GM23248 (cell line): ENCODE data around the gene NRG3. TPM values are rescaled to one million over a fixed set of nuclear protein-coding genes. Genes with fewer than 3 reads are reported as not detected.

Experiments
- DNase-seq: peaks from one replicate; pipeline ENCODE4 v3.0.0-alpha.2; 2015
- H2AFZ ChIP-seq: fragments of 200-600 bp; sonication (generic); 2 replicates; pipeline ENCODE4 v1.6.1; 2016; ENCODE audit warnings: antibody characterized with exemption
- H3F3A ChIP-seq: fragments of 200-600 bp; sonication (generic); 2 replicates; pipeline ENCODE4 v1.6.1; 2016; ENCODE audit warnings: mild to moderate bottlenecking, antibody characterized with exemption, mixed run types; ENCODE audit not compliant: insufficient read depth
- H3K27ac ChIP-seq: fragments of 200-600 bp; sonication (generic); 2 replicates; pipeline ENCODE4 v1.5.1; 2016; ENCODE audit warnings: mild to moderate bottlenecking
- H3K27me3 ChIP-seq: fragments of 200-600 bp; sonication (generic); replicated peaks from 2 replicates; pipeline ENCODE4 v1.6.1; 2016; ENCODE audit warnings: mild to moderate bottlenecking; ENCODE audit not compliant: insufficient read depth
- H3K36me3 ChIP-seq: fragments of 200-600 bp; sonication (generic); 2 replicates; pipeline ENCODE4 v1.6.1; 2016; ENCODE audit warnings: low read depth, mild to moderate bottlenecking
- H3K4me1 ChIP-seq: fragments of 200-600 bp; sonication (generic); 2 replicates; pipeline ENCODE4 v1.6.1; 2016; ENCODE audit warnings: mild to moderate bottlenecking; ENCODE audit not compliant: insufficient read depth
- H3K4me2 ChIP-seq: fragments of 200-600 bp; sonication (generic); one replicate; pipeline ENCODE4 v1.6.1; 2016; ENCODE audit warnings: mild to moderate bottlenecking; ENCODE audit not compliant: unreplicated experiment
- H3K4me3 ChIP-seq: fragments of 200-600 bp; sonication (generic); 2 replicates; pipeline ENCODE4 v1.5.1; 2016; ENCODE audit warnings: mild to moderate bottlenecking
- H3K79me2 ChIP-seq: fragments of 200-600 bp; sonication (generic); 2 replicates; pipeline ENCODE4 v1.6.1; 2016; ENCODE audit warnings: mild to moderate bottlenecking; ENCODE audit not compliant: insufficient read depth
- H3K9ac ChIP-seq: fragments of 200-600 bp; sonication (generic); 2 replicates; pipeline ENCODE4 v1.6.1; 2016; ENCODE audit warnings: mild to moderate bottlenecking
- H3K9me2 ChIP-seq: fragments of 200-600 bp; sonication (generic); 2 replicates; pipeline ENCODE4 v1.6.1; 2016; ENCODE audit warnings: mixed run types, mild to moderate bottlenecking, moderate library complexity; ENCODE audit not compliant: insufficient read depth
- H3K9me3 ChIP-seq: fragments of 200-600 bp; sonication (generic); one replicate; pipeline ENCODE4 v1.6.1; 2017; ENCODE audit warnings: low read depth
- H4K20me1 ChIP-seq: fragments of 200-600 bp; sonication (generic); 2 replicates; pipeline ENCODE4 v1.6.0; 2016; ENCODE audit not compliant: insufficient read depth
- EZH2 ChIP-seq: fragments of 200-600 bp; sonication (generic); IDR thresholded peaks from 2 replicates; pipeline ENCODE4 v1.6.1; 2018; ENCODE audit warnings: antibody characterized with exemption, mild to moderate bottlenecking; ENCODE audit not compliant: insufficient read depth, poor library complexity, severe bottlenecking
- EZH2phosphoT487 ChIP-seq: fragments of 200-600 bp; sonication (generic); IDR thresholded peaks from 2 replicates; pipeline ENCODE4 v1.6.1; 2018; ENCODE audit warnings: antibody characterized with exemption, moderate library complexity, mild to moderate bottlenecking, low read depth; ENCODE audit not compliant: insufficient read depth
- WGBS, 2 experiments: methylation state at CpG; one replicate each; pipeline ENCODE4 v1.1.6; 2015 to 2017; ENCODE audit warnings: low lambda C conversion rate in 2 of 2, low coverage in 1 of 2; ENCODE audit errors: missing lambda C conversion rate in 2 of 2; 5-methylcytosine and 5-hydroxymethylcytosine counted together
- in situ Hi-C: fragments of 300-500 bp; cut with MboI; formaldehyde crosslinking; loops from 2 replicates; pipeline ENCODE4 v1.15.0; 2020
- polyA plus RNA-seq: library from polyadenylated mRNA; unstranded; fragments of >200 nt; fragmentation: Nextera tagmentation; extraction: Ambion mirVana; gene quantifications from 2 replicates; pipeline ENCODE4 v1.2.1, GENCODE V29; 2016
- total RNA-seq: library from RNA; depleted of rRNA; stranded (reverse); fragments of >200 nt; shearing (Covaris generic); gene quantifications from 2 replicates; pipeline ENCODE4 v1.2.3, GENCODE V29; 2014

NRG3 gene
- total and polyA plus RNA-seq, 2 experiments from 2014 or later, result not detected

GRCh38 chr10:82091413-82091812, 216.4 kb downstream of the NRG3 start:
- H3K4me1 ChIP-seq, result no peaks in the 10 kb centered on the region
- H3K9me3 ChIP-seq, result no peaks in the 10 kb centered on the region
- H3K36me3 ChIP-seq, result no peaks in the 10 kb centered on the region
- no peak overlapping the region for H3K27ac ChIP-seq
- in situ Hi-C loops, result no loop called here
- 17 to 24% methylated on average over 4 of the region's 4 CpGs for whole genome bisulfite sequencing, 2 experiments
- H3K4me2 ChIP-seq, result no peak overlapping the region
- H3K9me2 ChIP-seq, result no peaks in the 10 kb centered on the region
- H4K20me1 ChIP-seq, result no peaks in the 10 kb centered on the region
- H3K27me3 ChIP-seq, result no peaks in the 10 kb centered on the region
- no peaks in the 10 kb centered on the region for H3F3A ChIP-seq
- no peak overlapping the region for H2AFZ ChIP-seq
- no peak for DNase-seq
- H3K4me3 ChIP-seq, result no peak overlapping the region
- no peaks in the 10 kb centered on the region for H3K79me2 ChIP-seq
- no peak for TF ChIP-seq EZH2
- no peak for TF ChIP-seq EZH2phosphoT487
- no peak overlapping the region for H3K9ac ChIP-seq

GRCh38 chr10:82092111-82092510, 217.1 kb downstream of the NRG3 start:
- Histone ChIP-seq H3K9me3 (no peaks in the 10 kb centered on the region), H3F3A (no peaks in the 10 kb centered on the region), H3K4me2 (no peak overlapping the region), H3K36me3 (no peaks in the 10 kb centered on the region), H3K79me2 (no peaks in the 10 kb centered on the region), H3K4me3 (no peak overlapping the region), H3K9ac (no peak overlapping the region), H3K9me2 (no peaks in the 10 kb centered on the region), H3K4me1 (no peaks in the 10 kb centered on the region), H3K27me3 (no peaks in the 10 kb centered on the region), H2AFZ (no peak overlapping the region), H4K20me1 (no peaks in the 10 kb centered on the region), H3K27ac (no peak overlapping the region)
- in situ Hi-C loops, result no loop called here
- DNase-seq, result no peak
- no peak for TF ChIP-seq EZH2phosphoT487
- no peak for TF ChIP-seq EZH2
- WGBS, 2 experiments, result 18 to 23% methylated on average over 2 of the region's 2 CpGs

DNA sequence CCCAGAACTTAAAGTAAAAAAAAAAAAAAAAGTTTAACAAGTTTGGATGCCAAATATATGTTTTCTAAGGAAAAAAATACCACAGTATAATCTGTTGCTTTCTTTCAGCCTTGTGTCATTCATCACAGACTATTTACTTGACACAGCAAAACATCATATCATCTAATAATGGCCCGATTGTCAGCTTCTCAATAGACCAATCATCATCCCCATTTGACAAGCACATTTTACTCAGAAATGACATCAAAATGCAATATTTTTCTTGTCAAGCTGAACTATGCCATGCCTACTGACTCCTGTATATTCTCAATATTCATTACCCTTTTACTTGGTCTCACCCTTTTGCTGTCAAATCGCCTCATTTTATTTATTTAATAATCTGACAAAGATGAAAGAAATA, 249.7 kb downstream of the NRG3 start:
- Histone ChIP-seq H3K4me2 (no peak overlapping the region), H3K9ac (no peak overlapping the region), H3K36me3 (no peaks in the 10 kb centered on the region), H3F3A (no peaks in the 10 kb centered on the region), H3K4me1 (no peaks in the 10 kb centered on the region), H2AFZ (no peak overlapping the region), H4K20me1 (no peaks in the 10 kb centered on the region), H3K27ac (no peak overlapping the region), H3K4me3 (no peak overlapping the region), H3K27me3 (no peaks in the 10 kb centered on the region), H3K9me2 (no peaks in the 10 kb centered on the region), H3K79me2 (no peaks in the 10 kb centered on the region), H3K9me3 (no peaks in the 10 kb centered on the region)
- DNase-seq, result no peak
- WGBS, 2 experiments, result 10 to 27% methylated on average over 2 of the region's 2 CpGs
- TF ChIP-seq EZH2phosphoT487 (no peak), EZH2 (no peak)
- in situ Hi-C loops, result no loop called here

GRCh38 chr10:82128527-82128926, 253.5 kb downstream of the NRG3 start:
- no peak for DNase-seq
- Histone ChIP-seq H3K4me3 (no peak overlapping the region), H3F3A (no peaks in the 10 kb centered on the region), H2AFZ (no peak overlapping the region), H3K36me3 (no peaks in the 10 kb centered on the region), H3K4me1 (no peaks in the 10 kb centered on the region), H3K27ac (no peak overlapping the region), H3K9me3 (no peaks in the 10 kb centered on the region), H3K9me2 (no peaks in the 10 kb centered on the region), H3K79me2 (no peaks in the 10 kb centered on the region), H3K4me2 (no peak overlapping the region), H3K9ac (no peak overlapping the region), H4K20me1 (no peaks in the 10 kb centered on the region), H3K27me3 (no peaks in the 10 kb centered on the region)
- WGBS, 2 experiments, result 18 to 33% methylated on average over 2 of the region's 2 CpGs
- in situ Hi-C loops, result no loop called here
- TF ChIP-seq EZH2 (no peak), EZH2phosphoT487 (no peak)

DNA sequence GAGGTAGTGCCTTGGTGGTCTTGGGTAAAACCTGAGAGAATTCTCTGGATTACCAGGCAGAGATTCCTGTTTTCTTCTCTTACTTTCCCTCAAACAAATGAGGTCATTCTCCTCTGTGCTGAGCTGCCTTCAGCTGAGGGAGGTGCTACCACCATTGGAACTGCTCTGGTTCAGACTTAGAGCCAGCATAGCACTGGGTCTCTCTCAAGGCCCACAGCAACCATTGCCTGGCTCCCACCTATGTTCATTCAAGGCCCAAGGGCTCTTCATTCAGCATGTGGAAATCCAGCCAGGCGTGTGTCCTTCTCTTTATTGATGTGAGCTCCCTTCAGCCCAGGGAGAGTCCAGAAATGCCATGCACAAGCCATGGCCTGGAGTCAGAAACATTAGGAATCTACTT, 261.1 kb downstream of the NRG3 start:
- TF ChIP-seq EZH2 (no peak), EZH2phosphoT487 (no peak)
- in situ Hi-C loops, result no loop called here

More for the DNA sequence above, 261.1 kb downstream of the NRG3 start:
- Histone ChIP-seq H3K9me2 (no peaks in the 10 kb centered on the region), H3F3A (no peaks in the 10 kb centered on the region), H3K79me2 (no peaks in the 10 kb centered on the region), H2AFZ (no peak overlapping the region), H3K27ac (no peak overlapping the region), H3K9ac (no peak overlapping the region), H3K27me3 (no peaks in the 10 kb centered on the region), H3K4me1 (no peaks in the 10 kb centered on the region), H3K4me3 (no peak overlapping the region), H3K4me2 (no peak overlapping the region), H3K36me3 (no peaks in the 10 kb centered on the region), H4K20me1 (no peaks in the 10 kb centered on the region), H3K9me3 (no peaks in the 10 kb centered on the region)
- 7 to 10% methylated on average over 1 of the region's 1 CpG for WGBS, 2 experiments
- no peak for DNase-seq
